Fibroblast of lung (primary cell): Measurements from ENCODE around the gene AP4S1. TPM values are rescaled to one million over a fixed set of nuclear protein-coding genes. Genes with fewer than 3 reads are reported as not detected.
"Not testable (repeated sequence)": the region's sequence is repeated elsewhere in the genome, so short reads cannot be mapped to it uniquely, and the experiment has no call there.

ENCODE experiments used
- DNase-seq, 2 donors: peaks; one replicate each; pipeline versions ENCODE4 v3.0.0 to v3.0.0-alpha.2; 2010; ENCODE audit warnings: low read depth in 2 of 2
- H2AFZ ChIP-seq: 2 replicates; pipeline ENCODE4 v1.5.1; 2012; ENCODE audit warnings: low read length, control low read depth, inconsistent platforms
- H3K27ac ChIP-seq: 2 replicates; pipeline ENCODE4 v1.5.1; 2011; ENCODE audit warnings: low read length, control low read depth; ENCODE audit not compliant: insufficient read depth
- H3K27me3 ChIP-seq: 2 replicates; pipeline ENCODE4 v1.5.1; 2011; ENCODE audit warnings: mild to moderate bottlenecking, low read length; ENCODE audit not compliant: control insufficient read depth, insufficient read depth
- H3K36me3 ChIP-seq: 2 replicates; pipeline ENCODE4 v1.5.1; 2011; ENCODE audit warnings: low read length; ENCODE audit not compliant: control insufficient read depth, insufficient read depth
- H3K4me1 ChIP-seq: 2 replicates; pipeline ENCODE4 v1.5.1; 2011; ENCODE audit warnings: low read length; ENCODE audit not compliant: control insufficient read depth, insufficient read depth; ENCODE audit errors: extremely low read depth
- H3K4me2 ChIP-seq: 2 replicates; pipeline ENCODE4 v1.5.1; 2011; ENCODE audit warnings: low read length, control low read depth; ENCODE audit not compliant: insufficient read depth; ENCODE audit errors: extremely low read depth
- H3K4me3 ChIP-seq, 4 experiments: fragments of 200-600 bp in 1 of 4; sonication (generic) in 1 of 4; replicated peaks in 1 of 4; 2 replicates each; pipeline ENCODE4 v1.5.1; 2011 to 2016; ENCODE audit warnings: low read length in 4 of 4, low read depth in 3 of 4, mild to moderate bottlenecking in 3 of 4, control low read depth in 2 of 4, inconsistent platforms in 1 of 4, mixed read lengths in 1 of 4; ENCODE audit not compliant: insufficient read depth in 1 of 4; ENCODE audit errors: control extremely low read depth in 1 of 4
- H3K79me2 ChIP-seq: 2 replicates; pipeline ENCODE4 v1.5.1; 2012; ENCODE audit warnings: mild to moderate bottlenecking, low read length, inconsistent platforms; ENCODE audit not compliant: control insufficient read depth, insufficient read depth
- H3K9ac ChIP-seq: 2 replicates; pipeline ENCODE4 v1.5.1; 2011; ENCODE audit warnings: mild to moderate bottlenecking, low read length, control low read depth; ENCODE audit not compliant: insufficient read depth
- H3K9me3 ChIP-seq: 2 replicates; pipeline ENCODE4 v1.5.1; 2012; ENCODE audit warnings: low read depth, low read length; ENCODE audit not compliant: control insufficient read depth, insufficient read depth
- H4K20me1 ChIP-seq: 2 replicates; pipeline ENCODE4 v1.5.1; 2011; ENCODE audit warnings: low read length; ENCODE audit not compliant: control insufficient read depth, insufficient read depth; ENCODE audit errors: extremely low read depth
- EZH2 ChIP-seq: IDR thresholded peaks from 2 replicates; pipeline ENCODE4 v1.5.1; 2012; ENCODE audit warnings: low read length, control low read depth, mild to moderate bottlenecking; ENCODE audit errors: missing control alignments
- polyA plus RNA-seq, 2 donors: library from polyadenylated mRNA; depleted of rRNA in 1 of 2; stranded (reverse) in 1 of 2; unstranded in 1 of 2; fragments of >200 nt; gene quantifications; 2 replicates each; pipeline ENCODE4 v1.2.1, GENCODE V29; 2011 to 2012; ENCODE audit warnings: missing spikeins in 1 of 2
- total RNA-seq: library from RNA; depleted of rRNA; stranded (reverse); fragments of >200 nt; gene quantifications from 2 replicates; pipeline ENCODE4 v1.2.1, GENCODE V29; 2014
- TF ChIP-seq, protein P1 (sequence below), 2 donors: IDR thresholded peaks in 1 of 2; conservative IDR thresholded peaks in 1 of 2; 1 replicate in 1 of 2; 2 replicates in 1 of 2; pipeline ENCODE4 v1.5.1; 2011 to 2012; ENCODE audit warnings: low read length in 2 of 2, control low read depth in 1 of 2, inconsistent platforms in 1 of 2, low read depth in 1 of 2, mild to moderate bottlenecking in 1 of 2

Gene AP4S1
- total and polyA plus RNA-seq, 2 donors (not counting 1 experiment from before 2014, with no cell fraction given): 5.6 to 7.1 TPM

DNA sequence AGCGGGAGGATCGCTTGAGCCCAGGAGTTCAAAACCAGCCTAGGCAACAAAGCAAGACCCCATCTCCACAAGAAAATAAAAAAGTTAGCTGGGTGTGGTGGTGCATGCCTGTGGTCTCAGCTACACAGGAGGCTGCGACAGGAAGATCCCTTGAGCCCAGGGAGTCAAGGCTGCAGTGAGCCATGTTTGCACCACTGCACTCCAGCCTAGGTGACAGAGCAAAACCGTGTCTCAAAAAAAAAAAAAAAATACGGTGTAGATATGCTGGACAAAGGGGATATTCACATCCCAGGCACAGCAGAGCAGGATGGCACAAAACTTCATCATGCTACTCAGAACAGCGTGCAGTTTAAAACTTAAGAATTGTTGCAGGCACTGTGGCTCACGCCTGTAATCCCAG lies 25.6 kb downstream of the AP4S1 start:
- Histone ChIP-seq H3K27me3 (no peaks in the 10 kb centered on the region), H3K36me3 (no peaks in the 10 kb centered on the region), H3K9me3 (no peaks in the 10 kb centered on the region), H2AFZ (no peak overlapping the region), H3K4me3 (no peak overlapping the region), H3K4me1 (no peaks in the 10 kb centered on the region), H3K4me2 (no peak overlapping the region), H3K27ac (no peak overlapping the region), H4K20me1 (no peaks in the 10 kb centered on the region), H3K9ac (no peak overlapping the region), H3K79me2 (no peaks in the 10 kb centered on the region)
- DNase-seq: no peak
- no peak for TF ChIP-seq EZH2
- TF ChIP-seq, protein P1, sequence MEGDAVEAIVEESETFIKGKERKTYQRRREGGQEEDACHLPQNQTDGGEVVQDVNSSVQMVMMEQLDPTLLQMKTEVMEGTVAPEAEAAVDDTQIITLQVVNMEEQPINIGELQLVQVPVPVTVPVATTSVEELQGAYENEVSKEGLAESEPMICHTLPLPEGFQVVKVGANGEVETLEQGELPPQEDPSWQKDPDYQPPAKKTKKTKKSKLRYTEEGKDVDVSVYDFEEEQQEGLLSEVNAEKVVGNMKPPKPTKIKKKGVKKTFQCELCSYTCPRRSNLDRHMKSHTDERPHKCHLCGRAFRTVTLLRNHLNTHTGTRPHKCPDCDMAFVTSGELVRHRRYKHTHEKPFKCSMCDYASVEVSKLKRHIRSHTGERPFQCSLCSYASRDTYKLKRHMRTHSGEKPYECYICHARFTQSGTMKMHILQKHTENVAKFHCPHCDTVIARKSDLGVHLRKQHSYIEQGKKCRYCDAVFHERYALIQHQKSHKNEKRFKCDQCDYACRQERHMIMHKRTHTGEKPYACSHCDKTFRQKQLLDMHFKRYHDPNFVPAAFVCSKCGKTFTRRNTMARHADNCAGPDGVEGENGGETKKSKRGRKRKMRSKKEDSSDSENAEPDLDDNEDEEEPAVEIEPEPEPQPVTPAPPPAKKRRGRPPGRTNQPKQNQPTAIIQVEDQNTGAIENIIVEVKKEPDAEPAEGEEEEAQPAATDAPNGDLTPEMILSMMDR (conservative IDR thresholded peaks at IDR 0.05 in 1 of 2, IDR thresholded peaks at IDR 0.05 in 1 of 2; ENCODE audit: low read depth in 1 of 2, low read length in 2 of 2): no peak

DNA sequence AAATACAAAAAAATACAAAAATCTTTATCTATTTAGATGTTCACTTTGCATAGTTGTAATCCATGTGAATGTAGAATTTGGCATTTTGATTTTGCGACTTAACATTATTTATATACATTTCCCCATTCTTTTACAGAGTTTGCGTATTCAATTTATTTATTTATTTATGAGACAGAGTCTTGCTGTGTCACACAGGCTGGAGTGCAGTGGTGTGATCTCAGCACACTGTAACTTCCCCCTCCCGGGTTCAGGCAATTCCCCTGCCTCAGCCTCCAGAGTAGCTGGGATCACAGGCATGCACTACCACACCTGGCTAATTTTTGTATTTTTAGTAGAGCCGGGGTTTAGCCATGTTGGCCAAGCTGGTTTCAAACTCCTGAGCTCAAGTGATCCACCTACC lies 26.1 kb downstream of the AP4S1 start:
- H4K20me1 ChIP-seq: no peaks in the 10 kb centered on the region
- no peaks in the 10 kb centered on the region for H3K79me2 ChIP-seq
- H3K9ac ChIP-seq: no peak overlapping the region
- H3K4me1 ChIP-seq: no peaks in the 10 kb centered on the region
- H3K4me3 ChIP-seq: no peak overlapping the region
- H2AFZ ChIP-seq: no peak overlapping the region
- H3K27me3 ChIP-seq: no peaks in the 10 kb centered on the region
- H3K27ac ChIP-seq: no peak overlapping the region
- H3K9me3 ChIP-seq: no peaks in the 10 kb centered on the region
- H3K36me3 ChIP-seq: no peaks in the 10 kb centered on the region
- no peak for TF ChIP-seq EZH2
- TF ChIP-seq, protein P1 (conservative IDR thresholded peaks at IDR 0.05 in 1 of 2, IDR thresholded peaks at IDR 0.05 in 1 of 2; ENCODE audit: low read depth in 1 of 2, low read length in 2 of 2): no peak
- DNase-seq: no peak
- H3K4me2 ChIP-seq: no peak overlapping the region

DNA sequence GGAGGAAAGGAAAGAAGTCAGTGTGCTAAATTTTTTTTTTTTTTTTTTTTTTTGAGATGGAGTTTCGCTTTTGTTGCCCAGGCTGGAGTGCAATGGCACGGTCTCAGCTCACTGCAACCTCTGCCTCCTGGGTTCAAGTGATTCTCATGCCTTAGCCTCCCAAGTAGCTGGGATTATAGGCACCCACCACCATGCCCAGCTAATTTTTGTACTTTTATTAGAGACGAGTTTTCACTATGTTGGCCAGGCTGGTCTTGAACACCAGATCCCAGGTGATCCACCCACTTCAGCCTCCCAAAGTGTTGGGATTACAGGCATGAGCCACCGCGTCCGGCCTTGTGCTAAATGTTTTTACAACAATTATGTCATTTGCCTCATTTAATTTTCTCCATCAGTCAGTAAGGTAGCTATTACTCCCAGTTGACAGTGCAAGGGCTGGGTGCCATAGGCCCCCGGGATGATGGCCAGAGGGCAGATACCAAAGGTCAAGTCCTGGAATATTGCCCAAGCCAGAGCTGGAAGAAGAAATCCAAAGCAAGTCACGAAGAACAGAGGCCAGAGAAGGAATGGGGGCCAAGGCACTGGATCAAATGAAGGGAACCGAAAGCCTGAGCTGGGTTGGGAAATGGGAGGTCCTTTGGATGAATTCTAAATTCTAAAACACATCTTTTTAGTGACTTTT lies 27.6 kb downstream of the AP4S1 start:
- not testable (repeated sequence) for H3K9ac ChIP-seq, H3K36me3 ChIP-seq, H2AFZ ChIP-seq, H4K20me1 ChIP-seq, H3K79me2 ChIP-seq, H3K27me3 ChIP-seq, H3K4me2 ChIP-seq, H3K4me3 ChIP-seq, H3K27ac ChIP-seq, H3K4me1 ChIP-seq, H3K9me3 ChIP-seq
- DNase-seq: peak; percentile 65 to 81
